HFFc6 (cell line): ENCODE measurements around the gene FRMD4A. TPM values are rescaled to one million over a fixed set of nuclear protein-coding genes. Genes with fewer than 3 reads are reported as not detected.

Experiments
- DNase-seq: peaks from one replicate; pipeline ENCODE4 v3.0.0-alpha.2; 2018
- H3K27ac Mint-ChIP-seq: 2 replicates; pipeline ENCODE4 v1.8.0; 2020; ENCODE audit warnings: mild to moderate bottlenecking, mixed read lengths
- H3K27me3 Mint-ChIP-seq: 2 replicates; pipeline ENCODE4 v1.8.0; 2021; ENCODE audit warnings: mild to moderate bottlenecking, moderate library complexity, mixed read lengths; ENCODE audit not compliant: insufficient read depth
- H3K36me3 Mint-ChIP-seq: 2 replicates; pipeline ENCODE4 v1.8.0; 2021; ENCODE audit warnings: low read depth, mixed read lengths
- H3K4me1 Mint-ChIP-seq: 2 replicates; pipeline ENCODE4 v1.8.0; 2020; ENCODE audit warnings: low read depth, mixed read lengths
- H3K4me3 Mint-ChIP-seq: 2 replicates; pipeline ENCODE4 v1.8.0; 2020; ENCODE audit warnings: mild to moderate bottlenecking, moderate library complexity, mixed read lengths
- H3K9me3 Mint-ChIP-seq: 2 replicates; pipeline ENCODE4 v1.8.0; 2020; ENCODE audit warnings: mild to moderate bottlenecking, mixed read lengths
- CTCF ChIP-seq: fragments of 200-600 bp; sonication (generic); IDR thresholded peaks from 2 replicates; pipeline ENCODE4 v1.5.0; 2021; ENCODE audit warnings: antibody characterized with exemption, mild to moderate bottlenecking
- total RNA-seq, 6 experiments: library from RNA; stranded (reverse); fragmentation: NEBNext Ultra II Directional; extraction: Animal tissue kit (Norgen Biotek cat#: 25700); gene quantifications; 2 replicates in 1 of 6; 3 replicates in 5 of 6; pipeline ENCODE4 v1.2.3, GENCODE V29; 2021

The FRMD4A gene
- total RNA-seq, 6 experiments from 2014 or later, result 76.7 to 117 (median 92.3) TPM

DNA sequence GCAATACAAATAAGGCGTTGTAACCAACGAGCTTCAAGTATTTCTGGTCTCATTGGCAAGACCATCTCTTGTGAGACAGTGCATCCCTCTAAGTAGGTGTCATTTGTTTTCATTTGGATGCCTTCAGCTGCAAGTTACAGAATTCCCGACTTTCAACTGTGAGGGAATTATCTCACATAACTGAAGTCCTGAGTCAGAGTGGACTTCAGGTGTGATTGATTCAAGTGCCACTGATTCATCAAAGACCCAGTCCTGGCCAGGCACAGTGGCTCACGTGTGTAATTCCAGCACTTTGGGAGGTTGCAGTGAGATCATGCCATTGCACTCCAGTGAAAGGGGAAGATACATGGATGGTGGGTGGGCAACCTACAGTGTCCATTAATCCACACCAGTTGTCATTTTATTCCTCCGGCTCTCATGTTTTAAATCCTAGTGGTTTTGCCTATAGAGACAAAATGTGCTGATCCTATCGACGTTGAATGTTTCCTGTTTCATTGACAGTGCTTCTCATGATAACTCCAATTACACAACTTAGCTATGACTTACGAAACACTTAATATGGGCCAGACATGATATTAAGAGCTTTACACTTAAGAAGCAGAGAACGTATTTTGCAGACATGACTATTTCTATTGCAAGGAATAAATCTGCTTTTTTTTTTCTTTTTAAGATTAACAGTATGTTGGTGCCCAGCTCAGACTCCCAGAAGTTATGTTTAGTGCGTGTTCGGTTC lies 268.0 kb downstream of the FRMD4A start:
- DNase-seq, result no peak
- peaks cover 2% of the 10 kb centered on the region for H3K27me3 Mint-ChIP-seq
- H3K9me3 Mint-ChIP-seq, result peaks cover 4% of the 10 kb centered on the region; the same call in 1 of the 2 replicates

DNA sequence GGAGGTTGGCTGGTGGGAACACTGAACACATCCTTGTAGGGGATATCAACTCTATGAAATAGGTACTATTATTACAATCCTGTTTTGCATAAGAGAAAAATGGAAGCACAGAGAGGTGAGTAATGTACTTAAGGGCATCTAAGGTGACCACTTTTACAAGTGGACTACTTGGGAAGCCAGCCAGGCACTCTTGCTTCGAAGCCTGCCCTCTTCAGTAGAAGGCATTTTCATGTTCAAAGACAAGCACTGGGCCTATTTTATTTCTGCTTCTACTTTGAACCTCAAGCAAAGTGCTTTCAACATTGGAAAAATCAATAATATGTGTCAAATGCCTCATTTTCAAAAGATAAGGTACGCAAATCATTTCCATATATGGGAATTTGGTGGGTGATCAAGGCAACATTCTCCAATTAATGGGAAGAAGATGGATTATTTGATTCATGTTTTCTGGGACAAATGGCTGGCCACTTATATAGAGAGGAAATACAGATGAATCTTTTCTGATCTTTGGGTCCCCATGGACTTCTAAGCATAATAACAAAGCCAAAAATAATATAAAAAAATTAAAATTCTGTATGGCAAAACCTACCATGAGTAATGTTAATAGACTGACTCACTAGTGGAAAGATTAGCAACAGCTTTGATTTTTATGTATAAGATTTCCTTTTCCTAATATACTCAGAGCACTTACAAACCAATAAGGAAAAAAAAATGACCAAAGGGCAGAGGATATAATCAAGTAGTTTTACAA lies 270.2 kb downstream of the FRMD4A start:
- peaks cover 2% of the 10 kb centered on the region; the same call in 1 of the 2 replicates for H3K27me3 Mint-ChIP-seq
- H3K36me3 Mint-ChIP-seq, result no peaks in the 10 kb centered on the region
- no peak overlapping the region for H3K27ac Mint-ChIP-seq
- DNase-seq, result no peak
- no peaks in the 10 kb centered on the region for H3K9me3 Mint-ChIP-seq
- TF ChIP-seq CTCF, result no peak
- H3K4me3 Mint-ChIP-seq, result no peak overlapping the region
- peaks cover 47% of the 10 kb centered on the region for H3K4me1 Mint-ChIP-seq

More for the DNA sequence above, 268.0 kb downstream of the FRMD4A start:
- H3K36me3 Mint-ChIP-seq, result no peaks in the 10 kb centered on the region
- TF ChIP-seq CTCF, result no peak
- H3K4me1 Mint-ChIP-seq, result peaks cover 32% of the 10 kb centered on the region
- H3K27ac Mint-ChIP-seq, result no peak overlapping the region
- no peak overlapping the region for H3K4me3 Mint-ChIP-seq

- Mint-ChIP-seq H3K9me3 (peaks cover 6% of the 10 kb centered on the region; the same call in 1 of the 2 replicates), H3K36me3 (peaks cover 9% of the 10 kb centered on the region; the same call in 1 of the 2 replicates), H3K27ac (peak overlapping the region; percentile 89), H3K4me3 (peak overlapping the region; percentile 41), H3K4me1 (peaks cover 25% of the 10 kb centered on the region), H3K27me3 (peaks cover 7% of the 10 kb centered on the region; the same call in 1 of the 2 replicates)
- no peak for TF ChIP-seq CTCF
- peak; percentile 99 for DNase-seq
Observed at GRCh38 chr10:14056610-14057332, 274.0 kb downstream of the FRMD4A start.

GRCh38 chr10:14052931-14053330 lies 277.8 kb downstream of the FRMD4A start:
- no peak overlapping the region for H3K27ac Mint-ChIP-seq
- DNase-seq, result no peak
- peaks cover 19% of the 10 kb centered on the region for H3K4me1 Mint-ChIP-seq
- H3K27me3 Mint-ChIP-seq, result peaks cover 7% of the 10 kb centered on the region; the same call in 1 of the 2 replicates
- no peak overlapping the region for H3K4me3 Mint-ChIP-seq
- peaks cover 8% of the 10 kb centered on the region; the same call in 1 of the 2 replicates for H3K9me3 Mint-ChIP-seq
- TF ChIP-seq CTCF, result no peak
- peaks cover 11% of the 10 kb centered on the region; the same call in 1 of the 2 replicates for H3K36me3 Mint-ChIP-seq

DNA sequence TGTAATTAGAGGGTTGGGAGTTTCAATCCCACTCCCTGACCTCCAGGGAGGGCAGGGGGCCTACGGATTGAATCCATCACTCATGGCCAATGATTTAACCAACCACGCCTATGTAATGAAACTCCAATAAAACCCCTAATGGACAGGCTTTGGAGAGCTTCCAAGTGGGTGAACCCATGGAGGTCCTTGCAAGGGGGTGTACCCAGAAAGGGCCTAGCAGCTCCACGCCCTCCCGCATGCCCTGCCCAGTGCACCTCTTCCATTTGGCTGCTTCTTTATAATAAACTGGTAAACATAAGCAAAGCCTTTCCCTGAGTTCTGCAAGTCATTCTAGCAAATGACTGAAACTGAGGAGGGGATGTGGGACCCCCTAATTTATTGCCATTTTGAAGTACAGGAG lies 280.1 kb downstream of the FRMD4A start:
- DNase-seq, result no peak
- H3K36me3 Mint-ChIP-seq, result peaks cover 11% of the 10 kb centered on the region; the same call in 1 of the 2 replicates
- peaks cover 15% of the 10 kb centered on the region for H3K4me1 Mint-ChIP-seq
- no peak overlapping the region for H3K27ac Mint-ChIP-seq
- H3K9me3 Mint-ChIP-seq, result peaks cover 8% of the 10 kb centered on the region; the same call in 1 of the 2 replicates
- H3K4me3 Mint-ChIP-seq, result no peak overlapping the region
- TF ChIP-seq CTCF, result no peak
- peaks cover 7% of the 10 kb centered on the region; the same call in 1 of the 2 replicates for H3K27me3 Mint-ChIP-seq
